Natural killer cell (primary cell): ENCODE results near the gene RHOBTB3. TPM values are rescaled to one million over a fixed set of nuclear protein-coding genes. Genes with fewer than 3 reads are reported as not detected.

Experiments used
- ATAC-seq, 3 donors: fragments of 150-1000 bp in 2 of 3; fragments of 200-7000 bp in 1 of 3; cut with Tn5 transposase; 1 replicate in 1 of 3; 2 replicates in 2 of 3; pipeline ENCODE4 v1.10.0; 2021; ENCODE audit warnings: mild to moderate bottlenecking in 2 of 3, moderate library complexity in 2 of 3
- DNase-seq, 2 donors: peaks; one replicate each; pipeline versions ENCODE4 v3.0.0 to v3.0.0-alpha.2; 2013 to 2021; ENCODE audit warnings: mixed read lengths in 1 of 2
- H3K27ac ChIP-seq: one replicate; pipeline ENCODE4 v1.5.1; 2013; ENCODE audit warnings: mild to moderate bottlenecking, low read length
- H3K27me3 ChIP-seq: one replicate; pipeline ENCODE4 v1.6.1; 2013; ENCODE audit warnings: low read length; ENCODE audit not compliant: control insufficient read depth, insufficient read depth
- H3K36me3 ChIP-seq: one replicate; pipeline ENCODE4 v1.6.1; 2013; ENCODE audit warnings: low read length; ENCODE audit not compliant: control insufficient read depth, insufficient read depth
- H3K4me1 ChIP-seq: one replicate; pipeline ENCODE4 v1.6.1; 2013; ENCODE audit warnings: low read length; ENCODE audit not compliant: control insufficient read depth, insufficient read depth
- H3K4me3 ChIP-seq: one replicate; pipeline ENCODE4 v1.5.1; 2013; ENCODE audit warnings: low read length
- H3K9me3 ChIP-seq: one replicate; pipeline ENCODE4 v1.6.1; 2013; ENCODE audit warnings: low read length; ENCODE audit not compliant: control insufficient read depth, insufficient read depth
- H3K27ac Mint-ChIP-seq, 2 donors: one replicate each; pipeline ENCODE4 v1.8.0; 2022; ENCODE audit warnings: mild to moderate bottlenecking in 2 of 2, mixed read lengths in 2 of 2, moderate library complexity in 1 of 2
- H3K27me3 Mint-ChIP-seq, 2 donors: one replicate each; pipeline ENCODE4 v1.8.0; 2022; ENCODE audit warnings: low read depth in 2 of 2, mixed read lengths in 2 of 2
- H3K36me3 Mint-ChIP-seq: one replicate; pipeline ENCODE4 v1.8.0; 2022; ENCODE audit warnings: mixed read lengths
- H3K4me1 Mint-ChIP-seq, 2 donors: one replicate each; pipeline ENCODE4 v1.8.0; 2022; ENCODE audit warnings: mixed read lengths in 2 of 2
- H3K4me3 Mint-ChIP-seq: one replicate; pipeline ENCODE4 v1.8.0; 2022; ENCODE audit warnings: mild to moderate bottlenecking, moderate library complexity, mixed read lengths
- H3K9me3 Mint-ChIP-seq, 2 donors: one replicate each; pipeline ENCODE4 v1.8.0; 2022; ENCODE audit warnings: mixed read lengths in 2 of 2
- CTCF ChIP-seq: fragments of 200-600 bp; IDR thresholded peaks from one replicate; pipeline ENCODE4 v1.8.0; 2022; ENCODE audit warnings: antibody characterized with exemption
- WGBS: methylation state at CpG from one replicate; pipeline ENCODE4 v1.1.7; 2013; ENCODE audit warnings: missing lambda C conversion rate; ENCODE audit not compliant: insufficient coverage; 5-methylcytosine and 5-hydroxymethylcytosine counted together
- intact Hi-C: fragments of 100-400 bp; cut with micrococcal nuclease; formaldehyde crosslinking; loops from one replicate; pipeline ENCODE4 v1.14.2; 2022
- total RNA-seq, 4 donors: library from RNA; stranded (reverse); fragments of 120-200 nt in 1 of 4; gene quantifications; one replicate each; pipeline versions ENCODE4 v1.2.3 to v1.2.4, GENCODE V29; 2013 to 2022

RHOBTB3 gene
- total RNA-seq, 3 donors from 2014 or later (not counting 1 experiment from before 2014, with no cell fraction given): 46.5 to 55.1 (median 46.5) TPM

- no peaks in the 10 kb centered on the region for H3K9me3 Mint-ChIP-seq
- Histone ChIP-seq H3K4me3 (no peak overlapping the region), H3K36me3 (no peaks in the 10 kb centered on the region), H3K27ac (no peak overlapping the region), H3K4me1 (peaks cover 39% of the 10 kb centered on the region), H3K27me3 (no peaks in the 10 kb centered on the region), H3K9me3 (no peaks in the 10 kb centered on the region)
- ATAC-seq: no peak
- no peaks in the 10 kb centered on the region for H3K36me3 Mint-ChIP-seq
- H3K4me3 Mint-ChIP-seq: peak overlapping the region; percentile 46
- H3K4me1 Mint-ChIP-seq: peaks cover 56 to 57% of the 10 kb centered on the region in 2 donors
- no peak for DNase-seq
- peak overlapping the region; percentile 81 to 92 for H3K27ac Mint-ChIP-seq
- H3K27me3 Mint-ChIP-seq: no peaks in the 10 kb centered on the region
- WGBS: 73% methylated on average over 3 of the region's 3 CpGs
- intact Hi-C loops: no loop called here
- TF ChIP-seq CTCF: no peak
Observed at GRCh38 chr5:95825495-95825894, 94.4 kb downstream of the RHOBTB3 start.

GRCh38 chr5:95826949-95827891 is 96.1 kb downstream of the RHOBTB3 start:
- WGBS: 96% methylated on average over 10 of the region's 10 CpGs
- Mint-ChIP-seq H3K4me1 (peaks cover 41 to 42% of the 10 kb centered on the region in 2 donors), H3K36me3 (no peaks in the 10 kb centered on the region), H3K27ac (peak overlapping the region; percentile 4 to 6), H3K4me3 (no peak overlapping the region), H3K9me3 (no peaks in the 10 kb centered on the region), H3K27me3 (no peaks in the 10 kb centered on the region)
- H3K27me3 ChIP-seq: no peaks in the 10 kb centered on the region
- H3K9me3 ChIP-seq: no peaks in the 10 kb centered on the region
- intact Hi-C loops: no loop called here
- H3K36me3 ChIP-seq: no peaks in the 10 kb centered on the region
- peaks cover 28% of the 10 kb centered on the region for H3K4me1 ChIP-seq
- no peak for TF ChIP-seq CTCF
- H3K4me3 ChIP-seq: no peak overlapping the region
- DNase-seq: no peak
- ATAC-seq: no peak
- H3K27ac ChIP-seq: no peak overlapping the region

- Mint-ChIP-seq H3K27me3 (no peaks in the 10 kb centered on the region), H3K27ac (peak overlapping the region; percentile 4 to 6), H3K4me1 (peaks cover 41 to 44% of the 10 kb centered on the region in 2 donors), H3K9me3 (no peaks in the 10 kb centered on the region), H3K4me3 (no peak overlapping the region), H3K36me3 (no peaks in the 10 kb centered on the region)
- intact Hi-C loops: no loop called here
- H3K4me3 ChIP-seq: no peak overlapping the region
- no peaks in the 10 kb centered on the region for H3K9me3 ChIP-seq
- ATAC-seq (no peak), DNase-seq (no peak)
- H3K27ac ChIP-seq: no peak overlapping the region
- H3K36me3 ChIP-seq: no peaks in the 10 kb centered on the region
- peaks cover 28% of the 10 kb centered on the region for H3K4me1 ChIP-seq
- no peak for TF ChIP-seq CTCF
- H3K27me3 ChIP-seq: no peaks in the 10 kb centered on the region
- 82% methylated on average over 3 of the region's 3 CpGs for WGBS
Observed at GRCh38 chr5:95827892-95828246, 96.7 kb downstream of the RHOBTB3 start.
